GM06990 (cell line): ENCODE results near the gene NAA15.
"Not testable (repeated sequence)": the region's sequence is repeated elsewhere in the genome, so short reads cannot be mapped to it uniquely, and the experiment has no call there.

ENCODE experiments used
- DNase-seq: peaks from one replicate; pipeline ENCODE4 v3.0.0-alpha.2; 2011; ENCODE audit not compliant: insufficient read length; ENCODE audit errors: extremely low read depth
- H3K27me3 ChIP-seq: replicated peaks from 2 replicates; pipeline ENCODE4 v1.6.0; 2011; ENCODE audit warnings: low read length; ENCODE audit not compliant: control insufficient read depth, insufficient read depth
- H3K36me3 ChIP-seq: 2 replicates; pipeline ENCODE4 v1.5.1; 2011; ENCODE audit warnings: low read length; ENCODE audit not compliant: control insufficient read depth, insufficient read depth
- H3K4me3 ChIP-seq: replicated peaks from 2 replicates; pipeline ENCODE4 v1.5.1; 2011; ENCODE audit warnings: low read depth, mild to moderate bottlenecking, control low read depth, low read length
- TF ChIP-seq, protein P1 (sequence below): IDR thresholded peaks from 2 replicates; pipeline ENCODE4 v1.5.1; 2011; ENCODE audit warnings: low read length, control low read depth, mild to moderate bottlenecking, inconsistent platforms; ENCODE audit not compliant: insufficient read depth, poor library complexity, severe bottlenecking

Gene NAA15

DNA sequence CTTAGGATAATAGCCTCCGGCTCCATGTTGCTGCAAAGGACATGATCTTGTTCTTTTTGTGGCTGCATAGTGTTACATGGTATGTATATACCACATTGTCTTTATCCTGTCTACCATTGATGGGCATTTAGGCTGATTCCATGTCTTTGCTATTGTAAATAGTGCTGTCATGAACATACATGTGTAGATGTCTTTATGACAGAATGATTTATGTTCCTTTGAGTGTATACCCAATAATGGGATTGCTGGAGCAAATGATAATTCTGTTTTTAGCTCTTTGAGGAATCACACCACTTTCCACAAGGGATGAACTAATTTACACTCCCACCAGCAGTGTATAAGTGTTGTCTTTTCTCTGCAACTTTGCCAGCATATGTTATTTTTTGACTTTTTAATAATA is 157.2 kb downstream of the NAA15 start:
- Histone ChIP-seq H3K36me3 (no peaks in the 10 kb centered on the region), H3K4me3 (no peak overlapping the region), H3K27me3 (no peaks in the 10 kb centered on the region)
- DNase-seq: no peak
- TF ChIP-seq, protein P1, sequence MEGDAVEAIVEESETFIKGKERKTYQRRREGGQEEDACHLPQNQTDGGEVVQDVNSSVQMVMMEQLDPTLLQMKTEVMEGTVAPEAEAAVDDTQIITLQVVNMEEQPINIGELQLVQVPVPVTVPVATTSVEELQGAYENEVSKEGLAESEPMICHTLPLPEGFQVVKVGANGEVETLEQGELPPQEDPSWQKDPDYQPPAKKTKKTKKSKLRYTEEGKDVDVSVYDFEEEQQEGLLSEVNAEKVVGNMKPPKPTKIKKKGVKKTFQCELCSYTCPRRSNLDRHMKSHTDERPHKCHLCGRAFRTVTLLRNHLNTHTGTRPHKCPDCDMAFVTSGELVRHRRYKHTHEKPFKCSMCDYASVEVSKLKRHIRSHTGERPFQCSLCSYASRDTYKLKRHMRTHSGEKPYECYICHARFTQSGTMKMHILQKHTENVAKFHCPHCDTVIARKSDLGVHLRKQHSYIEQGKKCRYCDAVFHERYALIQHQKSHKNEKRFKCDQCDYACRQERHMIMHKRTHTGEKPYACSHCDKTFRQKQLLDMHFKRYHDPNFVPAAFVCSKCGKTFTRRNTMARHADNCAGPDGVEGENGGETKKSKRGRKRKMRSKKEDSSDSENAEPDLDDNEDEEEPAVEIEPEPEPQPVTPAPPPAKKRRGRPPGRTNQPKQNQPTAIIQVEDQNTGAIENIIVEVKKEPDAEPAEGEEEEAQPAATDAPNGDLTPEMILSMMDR: no peak

DNA sequence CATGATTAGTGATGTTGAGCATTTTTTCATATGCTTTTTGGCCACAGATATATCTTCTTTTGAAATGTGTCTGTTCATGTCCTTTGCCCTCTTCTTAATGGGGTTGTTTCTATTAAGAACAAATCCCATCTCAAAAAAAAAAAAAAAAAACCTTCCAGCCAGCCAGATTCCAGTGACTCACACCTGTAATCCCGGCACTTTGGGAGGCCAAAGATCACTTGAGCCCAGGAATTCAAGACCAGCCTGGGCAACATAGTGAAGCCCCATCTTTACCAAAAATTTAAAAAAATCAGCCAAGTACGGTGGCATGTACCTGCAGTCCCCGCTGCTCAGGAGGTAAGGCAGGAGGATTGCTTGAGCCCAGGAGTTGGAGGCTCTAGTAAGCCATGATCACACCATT is 157.7 kb downstream of the NAA15 start:
- TF ChIP-seq, protein P1: no peak
- Histone ChIP-seq H3K27me3 (no peaks in the 10 kb centered on the region), H3K4me3 (no peak overlapping the region), H3K36me3 (no peaks in the 10 kb centered on the region)
- no peak for DNase-seq

DNA sequence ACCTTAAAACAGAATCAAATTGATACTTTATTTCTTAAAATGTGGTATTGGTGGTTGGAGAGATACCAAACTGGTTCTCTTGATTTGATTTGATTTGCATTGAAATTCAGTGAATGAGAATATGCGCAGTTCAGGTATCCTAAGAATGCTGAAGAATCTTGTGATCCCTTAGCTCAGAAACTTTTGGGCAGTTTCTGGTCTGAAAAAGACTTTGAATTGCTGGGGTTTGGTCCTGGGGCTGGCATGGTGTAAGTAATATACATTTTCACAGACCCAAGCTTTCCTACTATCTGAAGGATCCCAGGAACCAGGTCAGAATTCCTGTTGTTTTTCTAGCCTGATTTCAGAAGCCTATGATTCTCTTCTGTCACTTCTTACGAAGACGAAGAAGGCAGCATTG is 159.3 kb downstream of the NAA15 start:
- H3K36me3 ChIP-seq: no peaks in the 10 kb centered on the region
- DNase-seq: no peak
- no peaks in the 10 kb centered on the region for H3K27me3 ChIP-seq
- no peak overlapping the region for H3K4me3 ChIP-seq
- TF ChIP-seq, protein P1: no peak

DNA sequence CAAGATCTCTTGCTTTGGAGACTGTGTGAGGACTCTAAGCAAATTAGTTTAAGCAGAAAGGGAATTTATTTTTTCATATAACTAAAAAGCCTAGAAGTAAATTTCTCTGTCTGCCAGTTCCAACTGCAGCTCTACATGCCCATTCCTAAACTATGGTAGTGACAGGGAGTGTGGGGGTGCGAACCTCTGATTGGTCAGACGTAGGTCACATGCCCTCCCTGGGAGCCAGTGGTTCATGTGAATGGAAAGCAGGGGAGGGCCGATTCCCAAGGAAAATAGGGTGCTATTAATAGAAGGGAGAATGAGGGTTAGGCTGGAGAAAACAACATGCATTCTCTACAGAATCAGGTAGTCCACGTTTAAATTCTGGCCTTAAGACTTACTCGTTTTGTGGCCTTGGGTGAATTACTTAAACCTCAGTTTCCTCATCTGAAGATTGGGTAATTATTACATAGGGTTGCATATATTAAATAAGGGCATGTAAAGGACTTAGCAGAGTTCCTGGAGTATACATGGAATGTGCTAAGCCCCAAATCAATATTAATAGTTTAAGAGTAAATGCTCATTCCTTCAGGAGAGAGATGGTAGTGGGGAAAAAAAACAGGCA is 159.8 kb downstream of the NAA15 start:
- TF ChIP-seq, protein P1: no peak
- no peaks in the 10 kb centered on the region for H3K36me3 ChIP-seq
- H3K4me3 ChIP-seq: no peak overlapping the region
- no peaks in the 10 kb centered on the region for H3K27me3 ChIP-seq
- DNase-seq: no peak

DNA sequence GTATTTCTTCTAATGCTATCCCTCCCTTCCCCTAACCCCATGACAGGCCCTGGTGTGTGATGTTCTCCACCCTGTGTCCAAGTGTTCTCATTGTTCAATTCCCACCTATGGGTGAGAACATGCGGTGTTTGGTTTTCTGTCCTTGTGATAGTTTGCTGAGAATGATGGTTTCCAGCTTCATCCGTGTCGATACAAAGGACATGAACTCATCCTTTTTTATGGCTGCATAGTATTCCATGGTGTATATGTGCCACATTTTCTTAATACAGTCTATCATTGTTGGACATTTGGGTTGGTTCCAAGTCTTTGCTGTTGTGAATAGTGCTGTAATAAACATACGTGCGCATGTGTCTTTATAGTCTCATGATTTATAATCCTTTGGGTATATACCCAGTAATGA is 163.2 kb downstream of the NAA15 start:
- DNase-seq, H3K4me3 ChIP-seq, H3K27me3 ChIP-seq, H3K36me3 ChIP-seq: not testable (repeated sequence)

DNA sequence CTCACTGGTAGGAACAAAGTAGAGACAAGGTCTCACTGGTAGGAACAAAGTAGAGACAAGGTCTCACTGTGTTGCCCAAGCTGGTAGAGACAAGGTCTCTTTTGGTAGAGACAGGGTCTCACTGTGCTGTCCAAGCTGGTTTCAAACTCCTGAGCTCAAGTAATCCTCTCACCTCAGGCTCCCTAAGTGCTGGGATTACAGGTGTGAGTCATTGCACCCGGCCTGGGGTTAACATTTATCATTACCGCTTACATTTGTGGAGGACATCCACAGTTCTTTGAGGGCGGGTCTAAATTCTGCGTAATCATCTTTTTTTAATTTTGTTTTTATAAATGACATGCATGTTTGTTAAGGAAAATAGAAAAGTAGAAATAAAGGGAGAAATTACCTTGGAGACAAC is 164.6 kb downstream of the NAA15 start:
- DNase-seq: no peak
- no peaks in the 10 kb centered on the region for H3K36me3 ChIP-seq
- TF ChIP-seq, protein P1: no peak

DNA sequence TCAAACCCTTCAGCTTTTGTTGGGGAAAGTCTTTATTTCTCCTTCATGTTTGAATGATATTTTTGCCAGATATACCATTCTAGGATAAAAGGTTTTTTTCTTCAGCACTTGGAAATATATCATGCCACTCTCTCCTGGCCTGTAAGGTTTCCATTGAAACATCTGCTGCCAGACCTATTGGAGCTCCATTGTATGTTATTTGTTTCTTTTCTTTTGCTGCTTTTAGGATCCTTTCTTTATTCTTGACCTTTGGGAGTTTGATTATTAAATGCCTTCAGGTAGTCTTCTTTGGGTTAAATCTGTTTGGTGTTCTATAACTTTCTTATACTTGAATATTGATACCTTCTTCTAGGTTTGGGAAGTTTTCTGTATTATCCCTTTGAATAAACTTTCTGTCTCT is 167.5 kb downstream of the NAA15 start:
- H3K36me3 ChIP-seq, H3K4me3 ChIP-seq, DNase-seq, H3K27me3 ChIP-seq: not testable (repeated sequence)

More for the DNA sequence above, 164.6 kb downstream of the NAA15 start:
- H3K4me3 ChIP-seq: no peak overlapping the region
- no peaks in the 10 kb centered on the region for H3K27me3 ChIP-seq
